HEK293T (cell line): ENCODE data around the gene XG.
"Not testable (repeated sequence)": the region's sequence is repeated elsewhere in the genome, so short reads cannot be mapped to it uniquely, and the experiment has no call there.

Source experiments
- CTCF ChIA-PET: fragments of 350-600 bp; formaldehyde crosslinking; extraction: SDS; loops from one replicate; lab custom pipeline; 2021; ENCODE audit warnings: antibody characterized with exemption, inconsistent platforms; lab: Yijun Ruan, JAX
- POLR2A ChIA-PET: fragments of 350-600 bp; formaldehyde crosslinking; extraction: SDS; loops from one replicate; lab custom pipeline; 2020; ENCODE audit warnings: antibody characterized with exemption, inconsistent platforms; lab: Yijun Ruan, JAX
- DNase-seq: peaks from one replicate; pipeline ENCODE4 v3.0.0; 2012; ENCODE audit warnings: mixed read lengths; ENCODE audit errors: extremely low spot score
- ARNT ChIP-seq: fragments of 450-650 bp; IDR thresholded peaks from 2 replicates; pipeline ENCODE4 v1.6.1; 2017; ENCODE audit warnings: mild to moderate bottlenecking
- BHLHE40 ChIP-seq: fragments of 450-650 bp; IDR thresholded peaks from 2 replicates; pipeline ENCODE4 v1.6.1; 2016; ENCODE audit warnings: mild to moderate bottlenecking, moderate library complexity, borderline replicate concordance
- CTBP1 ChIP-seq: fragments of 450-650 bp; IDR thresholded peaks from 2 replicates; pipeline ENCODE4 v1.6.1; 2016; ENCODE audit warnings: borderline replicate concordance
- ELF4 ChIP-seq: fragments of 450-650 bp; IDR thresholded peaks from 2 replicates; pipeline ENCODE4 v1.6.1; 2017; ENCODE audit warnings: antibody characterized with exemption
- FOXA1 ChIP-seq: fragments of 450-650 bp; IDR thresholded peaks from 2 replicates; pipeline ENCODE4 v1.6.1; 2016; ENCODE audit warnings: mild to moderate bottlenecking
- FOXK2 ChIP-seq: fragments of 450-650 bp; IDR thresholded peaks from 2 replicates; pipeline ENCODE4 v1.6.1; 2016; ENCODE audit warnings: mild to moderate bottlenecking
- FOXM1 ChIP-seq: fragments of 450-650 bp; IDR thresholded peaks from 2 replicates; pipeline ENCODE4 v1.6.1; 2017; ENCODE audit warnings: mild to moderate bottlenecking, borderline replicate concordance
- HDGF ChIP-seq: fragments of 450-650 bp; IDR thresholded peaks from 2 replicates; pipeline ENCODE4 v1.6.1; 2017; ENCODE audit warnings: antibody characterized with exemption, borderline replicate concordance
- L3MBTL2 ChIP-seq: fragments of 450-650 bp; conservative IDR thresholded peaks from 2 replicates; pipeline ENCODE4 v1.6.1; 2016; ENCODE audit warnings: mild to moderate bottlenecking
- LEF1 ChIP-seq: fragments of 450-650 bp; IDR thresholded peaks from 2 replicates; pipeline ENCODE4 v1.6.1; 2017; ENCODE audit warnings: mild to moderate bottlenecking, borderline replicate concordance
- NFRKB ChIP-seq: fragments of 450-650 bp; IDR thresholded peaks from 2 replicates; pipeline ENCODE4 v1.6.1; 2016; ENCODE audit warnings: mild to moderate bottlenecking, moderate library complexity
- PKNOX1 ChIP-seq: fragments of 450-650 bp; IDR thresholded peaks from 2 replicates; pipeline ENCODE4 v1.6.1; 2016
- SP1 ChIP-seq: fragments of 450-650 bp; IDR thresholded peaks from 2 replicates; pipeline ENCODE4 v1.6.1; 2017
- SUZ12 ChIP-seq: fragments of 450-650 bp; IDR thresholded peaks from 2 replicates; pipeline ENCODE4 v1.6.1; 2016; ENCODE audit warnings: mild to moderate bottlenecking
- TARDBP ChIP-seq: fragments of 450-650 bp; IDR thresholded peaks from 2 replicates; pipeline ENCODE4 v1.6.1; 2016
- ZNF384 ChIP-seq: fragments of 450-650 bp; IDR thresholded peaks from 2 replicates; pipeline ENCODE4 v1.6.1; 2016

XG gene

DNA sequence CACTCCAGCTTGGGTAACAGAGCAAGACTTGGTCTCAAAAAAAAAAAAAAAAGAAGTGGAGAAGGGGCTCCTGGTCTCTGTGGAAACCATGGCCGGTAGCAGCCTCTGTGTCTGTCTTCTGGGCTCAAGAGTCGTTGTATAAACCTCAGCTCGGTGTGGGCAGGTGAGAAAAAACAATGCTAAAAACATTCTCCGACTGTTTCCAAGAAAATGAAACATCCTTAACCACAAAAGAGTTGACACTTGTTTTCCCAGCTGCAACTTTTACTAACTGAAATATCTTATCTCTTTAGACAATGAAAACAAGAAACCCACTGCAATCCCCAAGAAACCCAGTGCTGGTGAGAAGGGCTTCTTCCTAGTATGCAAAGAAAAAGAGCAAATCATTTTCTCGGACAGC, 34.5 kb upstream of the XG start:
- ChIA-PET CTCF (no interaction called here), POLR2A (no interaction called here)
- no peak for DNase-seq
- TF ChIP-seq CTBP1: no peak
- no peak for TF ChIP-seq FOXM1
- TF ChIP-seq ELF4: no peak
- no peak for TF ChIP-seq FOXA1
- TF ChIP-seq TARDBP: no peak
- TF ChIP-seq ARNT: no peak
- no peak for TF ChIP-seq FOXK2
- TF ChIP-seq PKNOX1: no peak
- TF ChIP-seq HDGF: no peak
- no peak for TF ChIP-seq BHLHE40
- no peak for TF ChIP-seq ZNF384
- TF ChIP-seq NFRKB: no peak
- no peak for TF ChIP-seq L3MBTL2

- POLR2A ChIA-PET: no interaction called here
- no peak for TF ChIP-seq CTBP1
- no peak for TF ChIP-seq SUZ12
- TF ChIP-seq FOXK2: no peak
- no peak for TF ChIP-seq HDGF
- no peak for TF ChIP-seq FOXM1
- TF ChIP-seq ZNF384: no peak
- TF ChIP-seq SP1: no peak
- no peak for DNase-seq
- CTCF ChIA-PET: no interaction called here
Observed at GRCh38 chrX:2718821-2719220, 33.0 kb upstream of the XG start.

DNA sequence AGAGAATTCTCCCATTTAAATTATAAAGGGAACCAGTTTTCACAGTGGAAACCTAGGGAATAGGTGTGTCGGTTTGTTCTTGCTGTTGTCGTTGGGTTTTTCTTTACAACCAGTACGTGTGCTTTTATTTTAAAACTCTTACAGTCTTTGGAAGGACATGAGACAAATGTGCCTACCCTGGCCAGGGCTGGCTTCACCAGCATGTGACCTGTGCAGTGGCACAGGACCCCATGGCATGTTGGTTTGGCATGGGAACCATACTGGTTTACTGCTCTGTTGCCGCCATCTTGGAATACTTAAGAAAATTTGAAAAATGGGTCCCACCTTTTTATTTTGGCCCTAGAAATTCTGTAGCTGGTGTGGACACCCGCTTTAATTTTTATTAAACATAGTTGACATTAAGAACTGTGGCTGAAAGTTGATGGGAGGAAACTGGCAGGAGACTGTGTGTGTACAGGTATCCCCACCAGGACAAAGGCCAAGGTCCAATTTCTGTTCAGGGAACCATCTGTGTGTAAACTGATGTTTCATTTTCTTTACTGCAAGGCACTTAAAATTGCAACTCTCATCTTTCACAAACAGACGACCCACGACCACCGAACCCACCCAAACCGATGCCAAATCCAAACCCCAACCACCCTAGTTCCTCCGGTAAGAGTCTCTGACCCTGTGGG, 31.9 kb upstream of the XG start:
- ChIA-PET POLR2A (no interaction called here), CTCF (no interaction called here)
- TF ChIP-seq FOXK2 (no peak), CTBP1 (no peak)
- DNase-seq: no peak

- TF ChIP-seq CTBP1 (no peak), FOXA1 (no peak), ZNF384 (no peak), L3MBTL2 (no peak), TARDBP (no peak), SUZ12 (no peak), FOXK2 (no peak), ARNT (no peak), HDGF (no peak), FOXM1 (no peak), ELF4 (no peak), SP1 (no peak), NFRKB (no peak)
- ChIA-PET CTCF (no interaction called here), POLR2A (no interaction called here)
- no peak for DNase-seq
Observed at GRCh38 chrX:2723286-2723879, 28.5 kb upstream of the XG start.

GRCh38 chrX:2727264-2727663, 24.6 kb upstream of the XG start:
- CTCF ChIA-PET, DNase-seq, POLR2A ChIA-PET: not testable (repeated sequence)

- TF ChIP-seq CTBP1: no peak
- no peak for TF ChIP-seq FOXK2
- TF ChIP-seq BHLHE40: no peak
- TF ChIP-seq ELF4: no peak
- no peak for TF ChIP-seq LEF1
- no peak for TF ChIP-seq ZNF384
- ChIA-PET CTCF (no interaction called here), POLR2A (no interaction called here)
- no peak for DNase-seq
Observed at GRCh38 chrX:2732076-2732475, 19.8 kb upstream of the XG start.

DNA sequence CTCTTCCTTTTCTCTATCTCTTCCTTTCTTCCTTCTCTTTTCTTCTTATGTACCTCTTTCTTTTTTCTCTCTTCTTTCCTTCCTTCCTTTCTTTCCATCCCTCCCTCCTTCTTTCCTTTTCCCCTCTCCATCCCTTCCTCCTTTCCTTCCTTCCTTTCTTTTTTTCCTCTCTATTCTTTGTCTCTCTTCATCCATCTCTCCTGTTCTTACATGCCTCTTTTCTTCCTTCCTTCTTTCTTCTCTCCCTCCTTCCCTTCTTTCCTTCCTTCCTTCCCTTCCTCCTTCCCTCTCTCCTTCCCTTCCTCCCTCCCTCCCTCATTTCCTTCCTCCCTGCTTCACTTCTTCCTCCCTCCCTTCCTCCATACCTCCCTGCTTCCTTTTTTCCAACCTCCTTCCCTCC, 19.2 kb upstream of the XG start:
- ChIA-PET POLR2A (no interaction called here), CTCF (no interaction called here)
- TF ChIP-seq LEF1: no peak
- TF ChIP-seq SUZ12: no peak
- TF ChIP-seq ZNF384: no peak
- TF ChIP-seq SP1: no peak
- no peak for TF ChIP-seq HDGF
- no peak for TF ChIP-seq PKNOX1
- TF ChIP-seq CTBP1: no peak
- no peak for TF ChIP-seq FOXA1
- TF ChIP-seq L3MBTL2: no peak
- TF ChIP-seq ELF4: no peak
- TF ChIP-seq TARDBP: no peak
- no peak for TF ChIP-seq ARNT
- no peak for TF ChIP-seq BHLHE40
- TF ChIP-seq FOXM1: no peak
- no peak for TF ChIP-seq NFRKB
- TF ChIP-seq FOXK2: no peak
- DNase-seq: no peak
